GM12801 (cell line): Measurements from ENCODE around the gene OR2M3.

Experiments
- CTCF ChIP-seq: IDR thresholded peaks from one replicate; pipeline ENCODE4 v1.5.1; 2011; ENCODE audit warnings: control low read depth; ENCODE audit not compliant: insufficient read length; ENCODE audit errors: extremely low read depth

Gene OR2M3

GRCh38 chr1:248196965-248197364 lies at the start of gene OR2M3:
Gene OR2M3 (plus strand): TSS chr1:248197265. CDS start chr1:248203068, 5,803 bp downstream.
- no peak for TF ChIP-seq CTCF

GRCh38 chr1:248152056-248152827 lies 44.8 kb upstream of the OR2M3 start:
- no peak for TF ChIP-seq CTCF

GRCh38 chr1:248155927-248156326 lies 41.1 kb upstream of the OR2M3 start:
- TF ChIP-seq CTCF, result no peak

DNA sequence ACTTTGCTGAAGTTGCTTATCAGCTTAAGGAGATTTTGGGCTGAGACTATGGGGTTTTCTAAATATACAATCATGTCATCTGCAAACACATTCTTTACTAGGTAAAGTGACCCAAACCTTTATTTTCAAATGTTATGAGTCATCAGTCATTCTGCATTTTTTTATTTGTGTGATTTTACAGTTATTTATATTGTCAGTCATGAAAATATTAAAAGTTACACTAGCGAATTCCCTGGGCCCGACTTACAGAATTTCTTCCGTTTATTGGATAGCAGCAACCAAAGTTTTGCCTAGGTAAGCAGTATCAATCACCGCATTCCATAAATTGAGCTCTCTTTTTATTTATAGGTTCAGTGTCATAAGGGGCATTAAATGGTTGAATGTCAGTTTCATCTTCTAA lies 38.3 kb upstream of the OR2M3 start:
- no peak for TF ChIP-seq CTCF

DNA sequence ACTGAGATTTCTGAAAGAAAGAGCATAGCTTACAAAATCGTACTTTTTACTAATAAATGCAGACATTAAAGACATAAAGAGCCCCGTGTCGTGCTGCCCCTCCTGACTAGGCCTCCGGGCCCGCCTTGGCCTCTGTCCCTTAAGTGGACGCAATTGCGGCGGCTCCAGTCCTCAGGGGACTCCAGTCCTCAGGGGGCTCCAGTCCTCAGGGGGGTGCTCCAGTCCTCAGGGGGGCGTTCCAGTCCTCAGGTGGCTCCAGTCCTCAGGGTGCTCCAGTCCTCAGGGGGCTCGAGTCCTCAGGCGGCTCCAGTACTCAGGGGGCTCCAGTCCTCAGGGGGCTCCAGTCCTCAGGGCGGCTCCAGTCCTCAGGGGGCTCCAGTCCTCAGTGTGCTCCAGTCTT lies 33.0 kb upstream of the OR2M3 start:
- TF ChIP-seq CTCF, result no peak

DNA sequence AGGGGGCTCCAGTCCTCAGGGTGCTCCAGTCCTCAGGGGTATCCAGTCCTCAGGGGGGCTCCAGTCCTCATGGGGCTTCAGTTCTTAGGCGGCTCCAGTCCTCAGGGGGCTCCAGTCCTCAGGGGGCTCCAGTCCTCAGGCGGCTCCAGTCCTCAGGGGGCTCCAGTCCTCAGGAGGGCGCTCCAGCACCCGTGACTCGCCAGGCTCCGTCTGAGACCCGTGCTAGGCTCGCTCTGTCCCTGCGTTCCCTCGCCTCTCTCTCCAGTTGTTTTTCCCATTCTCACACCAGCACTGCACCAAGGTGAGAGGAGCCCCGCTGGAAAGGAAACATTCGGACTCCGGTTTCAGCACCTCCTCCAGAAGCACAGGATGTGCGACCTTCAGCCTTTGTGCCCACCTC lies 31.9 kb upstream of the OR2M3 start:
- no peak for TF ChIP-seq CTCF

- no peak for TF ChIP-seq CTCF
Observed at GRCh38 chr1:248174521-248174920, 22.5 kb upstream of the OR2M3 start, which contains the start of gene OR2M2. Gene OR2M2 (plus strand): TSS chr1:248174821. CDS start chr1:248179986, 5,165 bp downstream.

GRCh38 chr1:248183996-248184395 lies 13.1 kb upstream of the OR2M3 start:
- no peak for TF ChIP-seq CTCF
